ENCODE measurements around the gene EDIL3.
"Not testable (repeated sequence)": the region's sequence is repeated elsewhere in the genome, so short reads cannot be mapped to it uniquely, and the experiment has no call there.

The EDIL3 gene

DNA sequence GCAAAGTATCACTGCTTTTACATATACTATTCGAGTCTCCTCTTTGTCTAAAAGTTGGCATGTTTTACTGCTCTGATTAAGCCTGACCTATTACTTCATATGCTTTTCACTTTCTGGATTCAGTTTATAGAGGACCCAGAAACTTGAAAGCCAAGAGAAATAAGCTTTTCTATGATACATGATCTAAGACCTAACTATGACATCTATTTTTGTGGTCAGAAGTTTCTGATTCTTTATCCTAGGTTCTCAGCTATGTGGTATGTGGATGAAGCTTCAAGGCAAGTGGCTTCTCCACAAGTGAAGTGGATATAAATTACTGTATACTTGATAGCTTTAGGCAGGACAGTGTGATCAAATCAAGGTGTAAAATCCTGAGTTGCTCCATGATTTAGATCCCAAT is 6.3 kb downstream of the EDIL3 start:
- no peak for DNase-seq

GRCh38 chr5:84376346-84376745 is 8.3 kb downstream of the EDIL3 start:
- DNase-seq: no peak

DNA sequence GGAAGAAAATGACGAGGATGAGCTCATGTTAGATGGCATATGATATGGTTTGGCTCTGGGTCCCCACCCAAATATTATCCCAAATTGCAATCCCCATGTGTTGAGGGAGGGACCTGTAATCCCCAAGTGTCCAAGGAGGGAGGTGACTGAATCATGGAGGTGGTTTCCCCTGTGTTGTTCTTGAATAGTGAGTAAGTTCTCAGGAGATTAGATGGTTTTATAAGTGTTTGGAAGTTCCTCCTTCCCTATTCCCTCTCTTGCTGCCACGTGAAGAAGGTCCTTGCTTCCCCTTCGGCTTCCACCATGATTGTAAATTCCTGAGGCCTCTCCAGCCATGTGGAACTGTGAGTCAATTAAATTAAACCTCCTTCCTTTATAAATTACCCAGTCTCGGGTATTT is 10.1 kb downstream of the EDIL3 start:
- no peak for DNase-seq

- DNase-seq: no peak
Measured at GRCh38 chr5:84373506-84373905, 11.2 kb downstream of the EDIL3 start.

DNA sequence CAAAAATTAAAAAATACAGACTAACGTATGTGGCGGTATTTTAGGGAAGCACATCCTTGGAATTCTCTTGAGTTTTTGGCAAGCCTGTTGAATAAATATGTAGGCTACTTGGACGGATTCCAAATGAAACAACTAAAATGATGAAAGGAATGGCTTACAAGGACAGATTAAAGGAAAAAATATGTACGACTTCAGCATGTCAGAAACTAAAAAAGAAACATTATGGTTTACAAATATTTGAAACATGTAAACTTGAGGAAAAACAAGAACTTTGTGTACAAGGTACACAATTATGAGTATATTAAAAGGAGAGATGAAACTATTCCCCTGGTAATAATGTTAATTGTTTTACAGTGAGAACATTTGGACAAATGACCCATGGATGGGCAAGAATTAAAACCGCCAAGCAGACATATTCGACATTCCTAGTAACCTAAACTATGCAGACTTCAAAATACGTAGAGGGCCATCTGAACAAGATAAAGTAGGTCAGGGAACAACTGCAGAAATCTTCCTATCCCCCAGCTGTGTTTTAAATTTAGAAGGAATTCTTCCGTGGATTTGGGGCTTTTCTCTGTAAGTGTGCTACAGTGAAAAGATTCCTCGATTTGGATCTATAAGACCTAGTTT is 12.5 kb downstream of the EDIL3 start:
- DNase-seq: no peak

DNA sequence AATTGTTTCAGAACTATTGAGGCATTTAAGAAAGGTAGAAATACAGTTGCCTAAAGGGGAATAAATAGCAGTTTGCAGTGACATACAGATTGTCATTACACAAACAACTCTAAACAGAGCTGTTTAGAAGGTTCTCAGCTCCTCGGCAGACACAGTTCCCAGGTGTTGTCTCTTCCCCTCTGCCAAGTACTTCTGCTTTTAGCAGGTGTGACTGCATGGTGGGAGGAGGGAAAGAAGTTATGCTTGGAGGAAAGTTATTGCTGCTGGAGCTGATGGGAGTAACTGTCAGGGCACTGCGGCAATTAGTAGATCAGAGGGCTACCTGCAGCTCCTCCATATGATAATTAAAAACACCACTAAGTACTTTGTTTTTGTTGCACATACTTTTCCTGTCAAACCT is 14.5 kb downstream of the EDIL3 start:
- no peak for DNase-seq

DNA sequence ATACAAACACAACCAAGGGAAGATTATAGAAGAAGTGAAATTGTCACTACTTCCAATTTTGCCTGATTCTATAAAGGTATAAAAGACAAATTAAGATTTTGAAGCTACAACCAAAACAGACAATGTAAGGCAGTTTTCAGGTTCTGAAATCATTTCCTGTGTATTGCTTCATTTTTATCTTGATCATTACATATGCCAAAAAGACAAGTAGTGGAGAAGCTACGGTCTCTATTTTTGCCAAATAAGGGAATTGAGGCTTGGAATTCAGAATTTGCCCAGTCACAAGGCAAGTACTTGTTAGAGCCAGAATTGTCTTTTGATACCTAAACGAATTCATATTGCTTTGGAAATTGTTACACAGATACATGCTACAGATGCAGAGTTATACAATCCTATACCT is 20.6 kb downstream of the EDIL3 start:
- no peak for DNase-seq

DNA sequence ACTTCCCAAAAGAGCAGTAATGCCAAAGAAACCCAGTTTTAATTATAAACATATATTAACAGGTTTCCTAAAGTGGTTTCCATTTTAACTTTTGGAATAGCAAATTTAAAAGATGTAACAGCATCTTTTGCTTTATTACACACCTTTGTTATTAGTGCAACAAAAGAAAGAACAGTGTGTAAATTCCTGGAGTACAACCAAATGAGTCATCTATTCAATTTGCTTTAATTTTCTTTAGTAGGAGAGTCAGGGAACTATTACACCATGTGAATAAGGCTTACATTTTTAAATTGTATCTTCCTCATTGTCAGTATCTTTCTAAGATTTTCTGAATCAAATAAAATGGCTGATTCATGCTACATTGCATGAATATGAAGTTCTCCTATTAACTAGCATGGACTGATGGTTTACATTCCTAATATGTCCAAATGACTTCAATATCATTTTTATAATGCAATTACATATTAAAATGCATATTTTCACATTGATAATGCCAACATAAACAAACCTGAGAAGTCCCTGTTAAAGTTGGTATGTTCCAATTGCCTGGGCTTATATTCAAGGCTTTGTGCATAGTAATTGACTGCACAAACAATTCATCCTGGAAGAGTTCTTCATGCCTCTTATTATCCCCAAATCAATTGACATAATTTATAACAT is 22.5 kb downstream of the EDIL3 start:
- DNase-seq: no peak

GRCh38 chr5:84361572-84361971 is 23.1 kb downstream of the EDIL3 start:
- DNase-seq: no peak

DNA sequence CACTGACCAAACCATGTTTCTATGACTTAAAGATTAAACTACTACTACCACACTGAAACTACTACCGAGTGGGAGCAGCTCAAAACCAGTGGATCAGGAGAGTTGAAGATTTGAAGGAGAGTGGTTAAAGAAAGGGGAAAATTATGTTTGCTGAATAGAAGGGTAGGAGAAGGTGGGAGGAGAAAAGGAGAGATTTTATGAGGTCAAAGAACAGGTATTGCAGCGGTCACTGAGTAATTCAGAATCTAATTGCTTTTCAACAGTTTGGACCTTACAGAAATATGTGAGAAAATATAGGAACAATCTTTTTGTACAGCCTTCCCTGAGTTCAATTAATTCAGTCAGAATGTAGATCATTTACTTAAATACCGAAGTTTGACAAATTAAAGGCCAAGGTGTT is 24.6 kb downstream of the EDIL3 start:
- DNase-seq: no peak

DNA sequence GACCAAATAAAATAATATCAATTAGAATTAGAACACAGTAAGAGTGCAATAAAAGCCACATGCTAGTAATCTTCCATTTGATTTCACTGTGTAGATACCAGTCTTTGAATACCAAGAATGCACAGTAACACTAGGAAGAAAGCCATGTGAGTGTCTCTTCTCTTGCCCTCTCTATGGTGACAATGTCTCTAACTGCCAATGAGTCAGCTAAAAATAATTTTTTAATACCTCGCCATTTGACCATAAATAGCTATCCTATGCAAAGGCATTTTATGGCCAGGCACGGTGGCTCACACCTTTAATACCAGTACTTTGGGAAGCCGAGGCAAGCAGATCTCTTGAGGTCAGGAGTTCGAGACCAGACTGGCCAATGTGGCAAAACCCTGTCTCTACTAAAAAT is 30.6 kb downstream of the EDIL3 start:
- no peak for DNase-seq

DNA sequence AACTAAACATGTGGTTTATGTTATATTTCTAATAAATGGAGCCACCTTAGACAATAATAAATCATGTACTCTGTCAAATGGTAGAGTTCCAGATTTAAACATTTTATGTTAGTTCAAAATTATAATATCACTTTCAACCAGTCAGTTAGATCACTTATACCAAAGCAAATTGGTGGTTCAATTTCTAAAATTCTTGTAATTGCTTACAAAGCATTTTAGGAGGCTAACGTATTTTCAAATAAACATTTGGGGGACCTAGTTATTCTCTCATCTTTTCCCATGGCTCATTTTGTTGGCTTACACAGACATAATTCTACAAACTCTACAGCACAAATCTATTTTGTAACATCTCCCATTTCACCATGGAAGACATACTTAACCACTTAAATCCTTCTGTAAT is 39.9 kb downstream of the EDIL3 start:
- DNase-seq: no peak

- DNase-seq: no peak
Measured at GRCh38 chr5:84343171-84343570, 41.5 kb downstream of the EDIL3 start.

- DNase-seq: no peak
Measured at GRCh38 chr5:84332106-84332505, 52.6 kb downstream of the EDIL3 start.

GRCh38 chr5:84327591-84327990 is 57.1 kb downstream of the EDIL3 start:
- no peak for DNase-seq

DNA sequence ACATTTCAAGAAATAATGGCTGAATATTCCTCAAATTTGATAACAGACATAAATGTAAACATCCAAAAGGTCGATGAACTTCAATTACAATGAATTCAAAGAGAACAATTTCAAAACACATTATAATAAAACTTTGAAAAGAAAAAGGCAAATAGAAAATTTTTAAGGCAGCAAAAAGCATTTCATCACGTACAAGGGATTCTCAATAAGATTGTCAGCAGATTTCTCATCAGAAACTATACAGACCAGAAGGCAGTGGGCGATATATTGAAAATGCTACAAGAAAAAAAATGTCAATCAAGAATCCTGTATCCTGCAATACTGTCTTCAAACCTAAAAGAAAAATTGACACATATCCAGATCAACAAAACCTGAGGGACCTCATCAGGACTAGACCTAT is 62.0 kb downstream of the EDIL3 start:
- DNase-seq: no peak

DNA sequence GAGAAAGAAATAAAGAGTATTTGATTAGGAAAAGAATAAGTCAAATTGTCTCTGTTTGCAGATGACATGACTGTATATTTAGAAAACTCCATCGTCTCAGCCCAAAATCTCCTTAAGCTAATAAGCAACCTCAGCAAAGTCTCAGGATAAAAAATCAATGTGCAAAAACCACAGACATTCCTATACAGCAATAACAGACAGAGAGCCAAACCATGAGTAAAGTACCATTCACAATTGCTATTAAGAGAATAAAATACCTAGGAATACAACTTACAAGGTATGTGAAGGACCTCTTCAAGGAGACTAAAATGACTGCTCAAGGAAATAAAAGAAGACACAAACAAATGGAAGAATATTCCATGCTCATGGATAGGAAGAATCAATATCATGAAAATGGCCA is 66.9 kb downstream of the EDIL3 start:
- not testable (repeated sequence) for DNase-seq

- not testable (repeated sequence) for DNase-seq
Measured at GRCh38 chr5:84312280-84312679, 72.4 kb downstream of the EDIL3 start.

DNA sequence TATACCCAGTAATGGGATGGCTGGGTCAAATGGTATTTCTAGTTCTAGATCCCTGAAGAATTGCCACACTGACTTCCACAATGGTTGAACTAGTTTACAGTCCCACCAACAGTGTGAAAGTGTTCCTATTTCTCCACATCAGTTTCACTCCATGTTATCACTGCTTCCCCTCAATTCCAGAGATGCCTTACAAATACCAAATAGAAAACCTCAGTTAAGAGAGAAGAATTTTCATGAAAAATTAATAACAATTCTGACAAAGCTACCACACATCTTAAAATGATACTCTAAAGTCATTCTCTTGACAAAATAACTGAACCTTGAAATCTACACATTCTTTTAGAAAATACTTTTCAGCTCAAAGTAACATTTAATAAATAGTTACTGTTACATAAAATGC is 74.8 kb downstream of the EDIL3 start:
- DNase-seq: not testable (repeated sequence)

- DNase-seq: no peak
Measured at GRCh38 chr5:84306601-84307000, 78.1 kb downstream of the EDIL3 start.

DNA sequence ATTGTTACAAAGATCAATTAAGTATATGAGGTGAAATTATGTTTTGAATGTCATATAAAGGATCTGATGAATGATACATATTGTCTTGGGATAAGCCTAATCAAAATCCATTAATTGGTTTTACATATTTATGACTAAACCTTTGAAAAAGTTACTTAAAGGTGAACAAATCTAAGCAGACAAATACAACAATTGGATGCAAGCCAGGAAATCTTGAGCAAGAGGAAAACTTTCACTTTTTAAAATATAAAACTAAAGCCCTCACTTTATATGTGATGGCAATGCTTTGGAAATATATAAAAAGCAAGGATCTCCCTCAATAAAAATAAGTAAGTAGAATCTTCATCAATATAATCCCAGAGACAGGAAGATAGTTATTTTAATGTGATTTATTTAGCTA is 80.1 kb downstream of the EDIL3 start:
- no peak for DNase-seq

DNA sequence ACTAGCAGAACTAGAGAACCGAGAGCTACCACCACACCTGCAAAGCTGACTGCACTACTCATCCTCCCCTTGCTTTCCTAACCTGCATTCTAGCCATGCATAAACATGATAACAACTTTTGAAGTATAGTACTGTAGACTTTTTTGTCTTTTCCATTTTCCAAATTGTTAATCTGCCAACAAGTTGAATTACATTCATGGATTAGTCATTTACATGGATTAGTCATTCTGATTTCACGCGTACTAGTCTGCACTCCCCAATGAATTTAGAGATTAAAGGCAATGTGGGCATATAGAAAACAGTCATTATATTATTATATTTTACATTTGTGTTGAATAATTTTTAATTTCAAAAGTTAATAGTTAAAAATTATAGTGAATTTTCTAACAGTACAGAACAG is 81.4 kb downstream of the EDIL3 start:
- DNase-seq: no peak

- no peak for DNase-seq
Measured at GRCh38 chr5:84301535-84301934, 83.1 kb downstream of the EDIL3 start.

DNA sequence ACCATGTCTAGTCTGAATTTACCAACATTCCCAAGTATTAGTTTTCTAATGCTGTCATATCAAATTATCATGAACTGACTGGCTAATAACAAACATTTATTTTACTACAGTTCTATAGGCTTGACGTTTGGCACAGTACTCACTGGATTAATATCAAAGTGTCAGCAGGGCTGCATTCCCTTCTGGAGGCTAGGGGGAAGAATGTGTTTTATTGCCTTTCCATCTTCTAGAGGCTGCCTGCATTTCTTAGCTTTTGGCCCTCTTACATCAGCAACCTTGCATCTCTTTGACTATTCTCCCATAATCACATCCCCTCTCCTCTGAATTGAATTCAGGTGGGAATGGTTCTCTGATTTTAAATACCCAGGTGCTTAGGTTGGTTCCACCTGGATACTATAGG is 84.7 kb downstream of the EDIL3 start:
- no peak for DNase-seq

DNA sequence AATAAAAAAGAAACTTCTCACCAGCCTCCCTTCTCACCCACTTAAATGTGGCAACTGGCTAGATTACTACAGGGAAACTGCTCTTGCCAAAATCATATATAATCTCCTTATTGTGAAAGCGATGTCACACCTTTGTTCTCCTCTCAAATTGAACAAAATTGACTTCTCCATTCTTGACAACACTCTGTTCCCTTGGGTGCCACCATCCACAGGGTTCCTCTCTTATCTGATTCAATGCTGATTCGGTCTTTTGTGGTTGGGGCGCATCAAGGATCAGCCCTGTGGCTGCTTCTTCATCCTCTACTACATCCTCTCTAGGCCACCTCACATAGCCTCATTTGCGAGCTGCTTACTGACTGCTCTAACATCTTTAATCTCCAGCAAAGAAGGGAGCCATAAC is 86.1 kb downstream of the EDIL3 start:
- no peak for DNase-seq

Measured in NCI-H1417 treated with DMSO at 0.1 percent for 48 hours (cell line).